Nephron (organoid): ENCODE results near the gene NTF3.

Source experiments
- H3K27ac Mint-ChIP-seq, 3 experiments: 2 replicates each; pipeline ENCODE4 v1.8.0; 2020; ENCODE audit warnings: mixed read lengths in 3 of 3, mild to moderate bottlenecking in 2 of 3, moderate library complexity in 1 of 3
- H3K27me3 Mint-ChIP-seq: 2 replicates; pipeline ENCODE4 v1.8.0; 2021; ENCODE audit warnings: low read depth, mild to moderate bottlenecking, moderate library complexity, mixed read lengths
- H3K36me3 Mint-ChIP-seq: 2 replicates; pipeline ENCODE4 v1.8.0; 2020; ENCODE audit warnings: low read depth, mixed read lengths
- H3K4me1 Mint-ChIP-seq: 2 replicates; pipeline ENCODE4 v1.8.0; 2020; ENCODE audit warnings: mixed read lengths
- H3K4me3 Mint-ChIP-seq, 3 experiments: 2 replicates each; pipeline ENCODE4 v1.8.0; 2020; ENCODE audit warnings: mild to moderate bottlenecking in 3 of 3, mixed read lengths in 3 of 3, moderate library complexity in 2 of 3
- H3K9me3 Mint-ChIP-seq: 2 replicates; pipeline ENCODE4 v1.8.0; 2020; ENCODE audit warnings: mixed read lengths
- TF ChIP-seq, protein P1 (sequence below), 3 experiments: fragments of 200-600 bp; sonication (generic); IDR thresholded peaks; one replicate each; pipeline ENCODE4 v1.5.0; 2021; ENCODE audit warnings: antibody characterized with exemption in 3 of 3; ENCODE audit not compliant: unreplicated experiment in 3 of 3

NTF3 gene

DNA sequence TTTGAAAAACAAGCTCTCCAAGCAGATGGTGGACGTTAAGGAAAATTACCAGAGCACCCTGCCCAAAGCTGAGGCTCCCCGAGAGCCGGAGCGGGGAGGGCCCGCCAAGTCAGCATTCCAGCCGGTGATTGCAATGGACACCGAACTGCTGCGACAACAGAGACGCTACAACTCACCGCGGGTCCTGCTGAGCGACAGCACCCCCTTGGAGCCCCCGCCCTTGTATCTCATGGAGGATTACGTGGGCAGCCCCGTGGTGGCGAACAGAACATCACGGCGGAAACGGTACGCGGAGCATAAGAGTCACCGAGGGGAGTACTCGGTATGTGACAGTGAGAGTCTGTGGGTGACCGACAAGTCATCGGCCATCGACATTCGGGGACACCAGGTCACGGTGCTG lies 62.4 kb downstream of the NTF3 start:
- Mint-ChIP-seq H3K4me1 (peaks cover 39% of the 10 kb centered on the region), H3K4me3 (no peak overlapping the region), H3K9me3 (no peaks in the 10 kb centered on the region), H3K27ac (no peak overlapping the region), H3K36me3 (peaks cover 7% of the 10 kb centered on the region), H3K27me3 (no peaks in the 10 kb centered on the region)
- TF ChIP-seq, protein P1, sequence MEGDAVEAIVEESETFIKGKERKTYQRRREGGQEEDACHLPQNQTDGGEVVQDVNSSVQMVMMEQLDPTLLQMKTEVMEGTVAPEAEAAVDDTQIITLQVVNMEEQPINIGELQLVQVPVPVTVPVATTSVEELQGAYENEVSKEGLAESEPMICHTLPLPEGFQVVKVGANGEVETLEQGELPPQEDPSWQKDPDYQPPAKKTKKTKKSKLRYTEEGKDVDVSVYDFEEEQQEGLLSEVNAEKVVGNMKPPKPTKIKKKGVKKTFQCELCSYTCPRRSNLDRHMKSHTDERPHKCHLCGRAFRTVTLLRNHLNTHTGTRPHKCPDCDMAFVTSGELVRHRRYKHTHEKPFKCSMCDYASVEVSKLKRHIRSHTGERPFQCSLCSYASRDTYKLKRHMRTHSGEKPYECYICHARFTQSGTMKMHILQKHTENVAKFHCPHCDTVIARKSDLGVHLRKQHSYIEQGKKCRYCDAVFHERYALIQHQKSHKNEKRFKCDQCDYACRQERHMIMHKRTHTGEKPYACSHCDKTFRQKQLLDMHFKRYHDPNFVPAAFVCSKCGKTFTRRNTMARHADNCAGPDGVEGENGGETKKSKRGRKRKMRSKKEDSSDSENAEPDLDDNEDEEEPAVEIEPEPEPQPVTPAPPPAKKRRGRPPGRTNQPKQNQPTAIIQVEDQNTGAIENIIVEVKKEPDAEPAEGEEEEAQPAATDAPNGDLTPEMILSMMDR (IDR thresholded peaks at IDR 0.05; ENCODE audit: unreplicated experiment in 3 of 3) = no peak

DNA sequence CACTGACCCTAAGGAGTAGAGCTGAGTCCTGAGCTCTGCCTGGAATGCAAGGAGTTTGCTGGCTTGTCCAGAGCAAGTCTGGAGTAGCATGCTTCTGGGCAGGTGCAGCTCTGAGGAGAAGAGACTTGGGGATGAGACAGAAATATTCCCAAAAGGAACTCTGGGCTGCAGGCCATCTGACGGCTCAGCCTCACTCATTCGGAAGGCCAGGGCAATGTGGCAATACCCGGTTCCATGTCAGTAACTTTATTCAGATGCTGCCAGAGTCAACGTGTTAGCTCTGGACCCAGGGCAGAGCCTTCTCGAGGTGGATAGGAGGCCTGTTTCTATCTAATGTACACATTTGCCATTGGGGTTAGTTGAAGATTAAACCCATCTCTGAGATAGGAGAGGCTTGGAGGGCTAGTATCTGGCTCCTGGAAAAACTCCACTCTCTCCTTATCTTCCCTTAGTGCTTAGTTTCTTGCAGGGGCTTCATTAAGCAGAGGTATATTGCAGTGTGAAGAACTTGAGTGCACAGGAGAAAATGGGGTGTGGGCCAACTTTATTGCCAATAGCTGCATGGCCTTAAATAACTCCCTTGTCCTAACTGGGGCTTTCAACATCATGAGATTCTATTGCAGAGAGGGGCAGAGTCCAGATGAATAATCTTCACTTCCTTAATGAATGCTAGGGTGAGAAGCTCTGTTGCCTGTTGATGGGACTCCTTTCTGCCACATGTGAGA lies 65.6 kb downstream of the NTF3 start:
- TF ChIP-seq, protein P1 (IDR thresholded peaks at IDR 0.05; ENCODE audit: unreplicated experiment in 3 of 3) = no peak
- peaks cover 7% of the 10 kb centered on the region for H3K36me3 Mint-ChIP-seq
- peaks cover 12% of the 10 kb centered on the region for H3K4me1 Mint-ChIP-seq
- peaks cover 7% of the 10 kb centered on the region for H3K27me3 Mint-ChIP-seq
- no peak overlapping the region for H3K27ac Mint-ChIP-seq
- H3K4me3 Mint-ChIP-seq = no peak overlapping the region
- no peaks in the 10 kb centered on the region for H3K9me3 Mint-ChIP-seq

DNA sequence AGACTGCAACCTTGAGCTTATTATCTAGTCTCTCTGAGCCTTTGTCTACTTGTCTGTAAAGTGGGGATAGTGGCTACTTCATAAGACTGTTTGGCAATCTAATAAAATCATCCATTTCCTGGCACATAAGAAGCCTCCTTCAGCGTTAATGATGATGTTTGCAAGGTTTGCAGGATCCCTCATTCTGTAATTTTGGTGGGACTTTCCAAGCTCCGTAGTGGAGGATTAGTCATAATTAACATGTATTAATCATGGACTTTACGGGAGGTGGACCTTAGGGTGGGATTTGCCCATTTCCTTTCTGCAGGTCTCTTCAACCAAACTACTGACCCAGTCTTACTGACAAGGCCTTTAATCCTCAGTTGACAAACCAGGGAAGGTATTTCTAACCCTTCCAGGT lies 66.2 kb downstream of the NTF3 start:
- peaks cover 7% of the 10 kb centered on the region for H3K36me3 Mint-ChIP-seq
- peaks cover 11% of the 10 kb centered on the region for H3K4me1 Mint-ChIP-seq
- peaks cover 7% of the 10 kb centered on the region for H3K27me3 Mint-ChIP-seq
- no peaks in the 10 kb centered on the region for H3K9me3 Mint-ChIP-seq
- no peak overlapping the region for H3K4me3 Mint-ChIP-seq
- TF ChIP-seq, protein P1 (IDR thresholded peaks at IDR 0.05; ENCODE audit: unreplicated experiment in 3 of 3) = no peak
- no peak overlapping the region for H3K27ac Mint-ChIP-seq

DNA sequence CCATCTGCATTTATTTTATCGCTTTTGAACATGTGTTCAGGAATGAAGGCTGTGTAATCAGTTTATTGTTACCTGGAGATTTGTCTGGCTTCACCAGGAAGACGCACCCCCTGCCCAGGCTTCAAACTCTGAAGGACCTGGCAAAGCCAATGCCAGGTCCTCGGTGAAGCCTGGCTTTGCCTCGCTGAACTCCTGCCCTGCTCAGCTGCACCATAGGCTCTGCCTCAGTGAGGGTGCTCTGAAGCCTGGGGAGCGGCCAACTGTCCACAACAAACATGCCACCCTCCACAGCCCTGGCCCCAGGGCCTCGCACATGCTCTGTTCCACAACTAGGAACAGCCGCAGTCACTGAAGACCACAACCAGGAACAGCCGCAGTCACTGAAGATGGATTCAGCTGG lies 66.9 kb downstream of the NTF3 start:
- Mint-ChIP-seq H3K4me1 (peaks cover 15% of the 10 kb centered on the region), H3K27me3 (peaks cover 7% of the 10 kb centered on the region), H3K36me3 (peaks cover 7% of the 10 kb centered on the region), H3K9me3 (no peaks in the 10 kb centered on the region), H3K4me3 (no peak overlapping the region), H3K27ac (no peak overlapping the region)
- TF ChIP-seq, protein P1 (IDR thresholded peaks at IDR 0.05; ENCODE audit: unreplicated experiment in 3 of 3) = no peak

DNA sequence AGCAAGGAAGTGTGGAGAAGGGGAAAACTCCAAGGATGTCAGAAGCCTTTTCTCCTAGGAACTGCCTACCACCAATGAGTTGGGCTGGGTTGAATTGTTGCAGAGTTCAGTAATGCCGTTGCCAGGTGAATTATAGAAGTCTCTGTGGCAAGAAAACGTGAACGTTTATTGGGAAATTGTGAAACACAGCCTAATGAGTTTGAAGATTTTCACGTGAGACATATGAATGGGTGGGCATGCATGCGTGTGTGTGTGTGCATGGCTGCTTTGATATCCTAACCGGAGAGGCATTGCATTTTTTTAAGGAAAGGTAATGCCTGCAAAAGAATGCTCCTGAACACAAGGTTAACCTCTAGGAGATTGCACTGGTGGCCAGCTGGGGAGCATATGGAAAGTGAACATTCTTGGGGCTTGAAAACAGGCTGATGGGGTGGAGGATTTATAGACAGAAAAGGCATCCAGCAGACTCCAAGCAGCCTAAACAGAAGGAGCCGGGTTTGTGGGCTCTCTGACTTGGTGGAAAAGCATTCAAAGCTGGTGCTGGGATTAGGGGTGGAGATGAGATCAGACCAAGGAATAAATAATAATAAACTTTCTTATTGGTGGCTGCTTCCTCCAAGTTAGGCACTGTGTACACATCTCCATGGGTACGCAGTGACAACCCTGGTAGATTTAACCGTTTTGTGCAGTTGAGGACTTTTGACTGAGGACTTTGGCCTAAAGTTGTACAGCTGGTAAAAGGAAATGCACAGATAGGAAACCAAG lies 67.8 kb downstream of the NTF3 start:
- H3K4me1 Mint-ChIP-seq = peaks cover 9% of the 10 kb centered on the region
- TF ChIP-seq, protein P1 (IDR thresholded peaks at IDR 0.05; ENCODE audit: unreplicated experiment in 3 of 3) = no peak
- H3K36me3 Mint-ChIP-seq = peaks cover under 1% of the 10 kb centered on the region
- no peaks in the 10 kb centered on the region for H3K9me3 Mint-ChIP-seq
- peak overlapping the region in 1 of 3 experiments; percentile 8 for H3K27ac Mint-ChIP-seq
- H3K27me3 Mint-ChIP-seq = peaks cover 7% of the 10 kb centered on the region
- no peak overlapping the region for H3K4me3 Mint-ChIP-seq
